Mucosa of rectum (tissue), 2 donors: Measurements from ENCODE around the gene PHC3.

Experiments
- H3K27ac ChIP-seq, 2 donors: one replicate each; pipeline ENCODE4 v1.7.0; 2013; ENCODE audit warnings: inconsistent platforms in 2 of 2, low read depth in 2 of 2, low read length in 2 of 2
- H3K27me3 ChIP-seq, 2 donors: one replicate each; pipeline ENCODE4 v1.7.0; 2013; ENCODE audit warnings: low read length in 2 of 2; ENCODE audit not compliant: control insufficient read depth in 2 of 2, insufficient read depth in 2 of 2
- H3K36me3 ChIP-seq, 2 donors: one replicate each; pipeline ENCODE4 v1.7.0; 2013; ENCODE audit warnings: low read length in 2 of 2; ENCODE audit not compliant: control insufficient read depth in 2 of 2, insufficient read depth in 2 of 2
- H3K4me1 ChIP-seq, 2 donors: one replicate each; pipeline ENCODE4 v1.7.0; 2013; ENCODE audit warnings: low read length in 2 of 2, mild to moderate bottlenecking in 1 of 2; ENCODE audit not compliant: control insufficient read depth in 2 of 2, insufficient read depth in 2 of 2
- H3K4me3 ChIP-seq, 2 donors: one replicate each; pipeline ENCODE4 v1.7.0; 2013; ENCODE audit warnings: low read length in 2 of 2
- H3K9ac ChIP-seq, 2 donors: one replicate each; pipeline ENCODE4 v1.7.0; 2013; ENCODE audit warnings: low read length in 2 of 2, low read depth in 1 of 2, mild to moderate bottlenecking in 1 of 2
- H3K9me3 ChIP-seq, 2 donors: one replicate each; pipeline ENCODE4 v1.7.0; 2013; ENCODE audit warnings: low read length in 2 of 2; ENCODE audit not compliant: control insufficient read depth in 2 of 2
- donor health status: healthy.
- donor health status: Normal muscosa, but diverticular disease.

PHC3 gene

DNA sequence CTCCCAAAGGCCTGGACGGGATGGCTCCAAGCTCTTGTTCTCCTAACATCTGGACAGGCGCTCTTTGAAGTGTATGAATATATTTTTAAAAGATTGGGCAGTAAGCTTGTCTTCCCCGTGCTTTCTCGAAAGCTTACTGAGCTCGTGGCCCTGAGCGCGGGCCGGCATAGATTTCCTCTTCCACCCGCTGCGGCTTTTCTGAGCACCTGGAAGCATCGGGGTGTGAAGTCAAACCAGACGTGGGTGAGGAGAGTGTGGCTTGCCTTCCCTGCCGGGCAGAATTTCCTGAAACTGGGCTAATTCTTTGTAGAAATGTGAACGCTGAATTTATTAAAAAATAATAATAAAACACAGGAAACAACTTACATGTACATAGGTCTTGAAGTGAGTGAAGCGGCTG is 117.8 kb downstream of the PHC3 start:
- H3K27ac ChIP-seq: no peak overlapping the region
- peaks cover 10 to 17% of the 10 kb centered on the region in 2 donors for H3K36me3 ChIP-seq
- no peaks in the 10 kb centered on the region for H3K27me3 ChIP-seq
- no peak overlapping the region for H3K4me3 ChIP-seq
- no peaks in the 10 kb centered on the region for H3K9me3 ChIP-seq
- no peaks in the 10 kb centered on the region for H3K4me1 ChIP-seq
- no peak overlapping the region for H3K9ac ChIP-seq

DNA sequence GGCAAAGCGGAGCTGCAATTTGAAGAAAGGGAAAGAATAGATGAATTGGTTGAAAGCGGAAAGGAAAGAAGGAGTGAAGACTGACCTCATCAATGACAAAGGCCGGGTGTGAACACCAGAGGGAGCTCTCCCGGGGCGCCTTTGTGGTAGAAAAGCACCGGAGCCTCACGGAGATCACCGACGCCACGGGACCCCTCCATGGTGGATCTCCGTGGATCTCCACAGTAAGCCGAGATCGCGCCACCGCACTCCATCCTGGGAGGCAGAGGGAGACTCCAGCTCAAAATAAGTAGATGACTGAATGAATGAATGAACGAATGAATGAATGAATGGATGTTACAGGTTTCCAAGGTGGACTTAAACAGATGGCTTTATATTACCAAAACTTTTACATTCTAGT is 118.8 kb downstream of the PHC3 start:
- peaks cover 9 to 15% of the 10 kb centered on the region in 2 donors for H3K36me3 ChIP-seq
- H3K27ac ChIP-seq: no peak overlapping the region
- H3K4me1 ChIP-seq: peaks cover 0 to 2% of the 10 kb centered on the region in 2 donors
- no peaks in the 10 kb centered on the region for H3K27me3 ChIP-seq
- no peak overlapping the region for H3K4me3 ChIP-seq
- no peak overlapping the region for H3K9ac ChIP-seq
- H3K9me3 ChIP-seq: no peaks in the 10 kb centered on the region

DNA sequence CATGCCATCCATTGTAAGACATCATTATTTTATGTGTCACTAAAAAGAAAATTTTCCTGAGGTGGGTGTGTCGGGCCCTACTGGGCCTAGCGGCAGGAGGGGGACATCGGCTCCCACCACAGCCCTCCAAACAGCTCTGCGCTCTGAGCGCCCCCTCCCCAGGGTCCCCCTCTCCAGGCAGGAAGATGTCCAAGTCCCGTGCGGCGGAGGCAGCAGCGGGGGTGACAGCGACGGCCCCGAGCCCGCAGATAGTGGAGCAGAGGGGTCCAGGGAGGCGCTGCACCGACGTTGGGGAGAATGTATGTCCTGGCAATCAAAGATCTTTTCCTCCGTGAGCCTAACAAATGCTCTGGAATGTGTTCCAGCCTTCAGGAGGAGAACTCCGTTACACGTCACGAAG is 119.5 kb downstream of the PHC3 start:
- Histone ChIP-seq H3K4me3 (no peak overlapping the region), H3K4me1 (peaks cover 0 to 2% of the 10 kb centered on the region in 2 donors), H3K9ac (no peak overlapping the region), H3K36me3 (peaks cover 8 to 14% of the 10 kb centered on the region in 2 donors), H3K27ac (no peak overlapping the region), H3K9me3 (no peaks in the 10 kb centered on the region), H3K27me3 (no peaks in the 10 kb centered on the region)

DNA sequence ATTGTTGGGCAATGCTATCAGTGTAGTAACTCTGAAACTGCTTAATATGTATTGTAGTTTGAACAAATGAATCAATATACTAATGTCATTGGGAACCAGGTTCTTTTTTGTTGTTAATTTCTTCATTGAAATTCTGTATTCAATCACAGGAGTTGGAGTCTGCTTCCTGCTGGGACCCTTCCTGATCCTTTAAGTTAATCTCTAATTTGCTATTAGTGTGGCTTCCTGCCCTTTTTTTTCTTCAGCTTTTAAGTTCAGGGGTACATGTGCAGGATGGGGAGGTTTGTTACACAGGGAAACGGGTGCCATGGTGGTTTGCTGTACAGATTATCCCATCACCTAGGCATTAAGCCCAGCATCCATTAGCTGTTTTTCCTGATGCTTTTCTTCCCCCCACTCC is 122.1 kb downstream of the PHC3 start:
- H3K4me1 ChIP-seq: peaks cover 0 to 2% of the 10 kb centered on the region in 2 donors
- H3K36me3 ChIP-seq: peaks cover 8 to 13% of the 10 kb centered on the region in 2 donors
- H3K9ac ChIP-seq: no peak overlapping the region
- no peak overlapping the region for H3K27ac ChIP-seq
- no peak overlapping the region for H3K4me3 ChIP-seq
- H3K9me3 ChIP-seq: no peaks in the 10 kb centered on the region
- H3K27me3 ChIP-seq: no peaks in the 10 kb centered on the region

DNA sequence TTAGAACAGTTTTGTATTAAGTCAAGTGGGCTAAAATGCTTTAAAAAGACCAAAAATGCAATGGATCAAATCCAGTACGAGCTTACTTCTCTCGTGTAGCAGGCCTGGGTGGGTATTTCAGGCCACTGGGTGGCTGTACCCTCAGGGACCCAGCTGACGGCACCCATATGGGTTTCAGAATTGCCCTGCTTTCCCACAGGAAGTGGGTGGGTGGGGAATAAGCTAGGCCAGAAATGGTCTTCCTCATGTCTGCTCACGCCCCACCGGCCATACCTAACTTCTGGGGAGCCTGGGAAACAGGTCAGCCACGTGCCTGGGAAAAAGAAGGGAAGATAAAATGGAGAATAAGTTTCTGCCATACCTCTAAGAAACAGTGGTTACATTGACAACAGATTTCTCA is 123.4 kb downstream of the PHC3 start:
- Histone ChIP-seq H3K4me1 (peaks cover 0 to 2% of the 10 kb centered on the region in 2 donors), H3K27ac (peak overlapping the region in 1 of 2 donors; percentile 26), H3K4me3 (no peak overlapping the region), H3K9ac (no peak overlapping the region), H3K27me3 (no peaks in the 10 kb centered on the region), H3K9me3 (no peaks in the 10 kb centered on the region), H3K36me3 (peaks cover 8 to 13% of the 10 kb centered on the region in 2 donors)

DNA sequence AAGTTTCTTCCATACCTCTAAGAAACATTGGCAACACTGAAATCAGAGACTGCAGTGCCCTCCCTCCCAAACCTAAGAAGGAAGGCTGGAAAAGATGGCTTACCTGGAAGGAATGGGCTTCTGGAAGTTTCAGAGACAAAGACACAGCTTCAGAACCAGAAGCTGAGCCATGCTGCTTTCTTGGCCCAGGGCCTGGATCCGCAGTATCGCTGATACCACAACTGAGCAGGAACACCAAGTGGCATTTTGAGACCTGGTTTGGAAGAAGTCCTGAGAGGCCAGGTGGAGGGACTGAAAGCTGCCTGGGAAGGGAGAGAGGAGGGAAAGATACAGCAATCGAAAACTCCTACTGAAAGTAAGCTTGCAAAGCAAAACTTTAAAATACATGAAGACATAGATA is 124.0 kb downstream of the PHC3 start:
- Histone ChIP-seq H3K27me3 (no peaks in the 10 kb centered on the region), H3K4me1 (peaks cover 0 to 2% of the 10 kb centered on the region in 2 donors), H3K9me3 (no peaks in the 10 kb centered on the region), H3K36me3 (peaks cover 4 to 8% of the 10 kb centered on the region in 2 donors), H3K9ac (no peak overlapping the region), H3K27ac (peak overlapping the region in 1 of 2 donors; percentile 26), H3K4me3 (no peak overlapping the region)

DNA sequence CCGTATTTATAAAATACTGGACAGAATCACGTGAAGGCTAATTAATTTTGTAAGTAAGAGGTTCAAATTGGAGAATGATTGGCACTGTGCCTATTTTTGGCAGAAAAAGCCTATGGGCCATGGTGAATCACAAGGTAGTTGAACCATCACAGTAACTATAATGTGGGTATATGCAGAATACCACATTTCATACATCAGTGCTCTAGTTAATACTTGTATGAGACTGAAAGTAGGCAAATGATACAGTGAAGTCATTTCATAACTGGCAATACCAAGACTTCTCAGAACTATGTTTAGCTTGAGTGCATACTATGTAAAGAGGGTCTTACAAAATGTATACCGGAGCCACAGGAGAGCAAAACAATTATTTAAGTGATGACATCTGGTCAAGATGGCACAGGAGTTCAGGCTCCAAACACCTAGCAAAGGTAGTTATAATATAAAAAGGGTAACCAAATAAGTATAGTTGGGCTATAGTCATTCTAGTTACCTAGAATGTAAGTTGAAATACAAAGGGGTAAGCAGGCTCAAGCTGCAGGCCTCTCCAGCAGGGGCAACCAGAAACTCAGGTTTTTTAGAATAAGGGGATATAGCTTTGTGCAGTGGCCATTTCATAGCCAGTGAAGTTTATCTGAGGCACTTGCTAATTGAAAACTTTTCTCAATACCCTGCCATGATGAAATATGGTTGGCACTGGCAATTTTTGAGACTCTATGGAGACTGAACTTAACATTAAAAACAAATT is 124.7 kb downstream of the PHC3 start:
- Histone ChIP-seq H3K27ac (no peak overlapping the region), H3K9ac (no peak overlapping the region), H3K9me3 (no peaks in the 10 kb centered on the region), H3K4me1 (peaks cover 0 to 2% of the 10 kb centered on the region in 2 donors), H3K27me3 (no peaks in the 10 kb centered on the region), H3K36me3 (peaks cover 0 to 2% of the 10 kb centered on the region in 2 donors), H3K4me3 (no peak overlapping the region)

DNA sequence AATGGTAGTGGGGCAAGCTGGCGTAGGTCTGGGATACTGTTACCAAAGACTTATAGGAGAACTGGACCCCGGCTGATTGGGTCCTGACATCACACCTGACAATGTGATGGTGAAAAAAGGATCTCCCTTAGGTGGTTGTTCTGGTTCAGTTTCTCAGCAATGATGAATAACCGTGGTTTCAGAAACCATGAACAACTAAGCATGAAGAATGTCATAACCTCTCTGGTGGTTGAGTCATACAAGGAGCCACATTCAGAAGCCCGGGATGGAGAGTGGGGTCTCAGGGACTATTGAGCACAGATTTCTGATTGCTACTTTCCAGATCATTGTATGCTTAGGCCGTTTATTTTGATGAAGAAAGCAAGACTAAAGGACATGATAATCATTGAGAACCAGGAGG is 126.3 kb downstream of the PHC3 start:
- Histone ChIP-seq H3K4me1 (peaks cover 2 to 5% of the 10 kb centered on the region in 2 donors), H3K9me3 (no peaks in the 10 kb centered on the region), H3K4me3 (no peak overlapping the region), H3K27ac (no peak overlapping the region), H3K9ac (no peak overlapping the region), H3K36me3 (no peaks in the 10 kb centered on the region), H3K27me3 (no peaks in the 10 kb centered on the region)

DNA sequence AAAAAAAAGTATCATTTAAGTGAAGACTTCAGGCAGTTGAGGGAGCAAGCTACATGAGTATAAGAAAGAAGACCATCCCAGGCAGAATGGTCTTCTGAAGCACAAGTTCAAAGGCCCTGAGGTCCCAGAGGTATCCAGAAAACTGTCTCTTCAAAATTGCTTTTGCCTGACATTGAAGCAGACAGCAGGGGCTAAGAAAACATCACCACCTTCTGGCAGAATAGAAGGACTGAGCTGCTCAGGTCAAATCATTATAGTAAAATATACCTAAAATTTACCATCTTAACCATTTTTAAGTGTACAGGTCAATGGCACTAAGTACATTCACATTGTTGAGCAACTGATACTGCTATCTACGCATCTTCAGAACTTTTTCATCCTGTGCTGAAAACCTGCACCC is 127.3 kb downstream of the PHC3 start:
- Histone ChIP-seq H3K9me3 (no peaks in the 10 kb centered on the region), H3K9ac (no peak overlapping the region), H3K4me1 (peaks cover 10 to 14% of the 10 kb centered on the region in 2 donors), H3K27ac (no peak overlapping the region), H3K27me3 (no peaks in the 10 kb centered on the region), H3K4me3 (no peak overlapping the region), H3K36me3 (no peaks in the 10 kb centered on the region)

DNA sequence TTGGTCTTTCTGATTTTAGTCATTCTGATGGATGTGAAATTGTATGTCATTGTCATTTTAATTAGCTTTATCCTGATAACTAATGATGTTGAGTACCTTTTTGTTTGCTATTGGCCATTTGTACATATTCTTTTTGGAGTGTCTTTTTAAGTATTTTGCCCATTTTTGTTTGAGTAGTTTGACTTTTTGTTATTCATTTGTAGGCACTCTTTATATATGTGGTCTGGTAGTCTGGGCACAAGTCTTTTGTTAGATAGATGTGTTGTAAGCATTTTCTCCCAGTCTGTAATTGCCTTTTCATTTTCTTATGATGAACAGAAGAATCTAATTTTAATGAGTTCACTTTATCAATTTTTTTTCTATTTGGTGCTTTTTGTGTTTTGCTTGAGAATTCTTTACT is 129.1 kb downstream of the PHC3 start:
- peaks cover 24 to 27% of the 10 kb centered on the region in 2 donors for H3K4me1 ChIP-seq
- H3K27me3 ChIP-seq: no peaks in the 10 kb centered on the region
- no peak overlapping the region for H3K4me3 ChIP-seq
- H3K27ac ChIP-seq: no peak overlapping the region
- peaks cover 0 to 3% of the 10 kb centered on the region in 2 donors for H3K36me3 ChIP-seq
- H3K9ac ChIP-seq: peak overlapping the region in 1 of 2 donors; percentile 3
- no peaks in the 10 kb centered on the region for H3K9me3 ChIP-seq
